ENCODE results near the gene AFAP1L1.

Gene AFAP1L1

DNA sequence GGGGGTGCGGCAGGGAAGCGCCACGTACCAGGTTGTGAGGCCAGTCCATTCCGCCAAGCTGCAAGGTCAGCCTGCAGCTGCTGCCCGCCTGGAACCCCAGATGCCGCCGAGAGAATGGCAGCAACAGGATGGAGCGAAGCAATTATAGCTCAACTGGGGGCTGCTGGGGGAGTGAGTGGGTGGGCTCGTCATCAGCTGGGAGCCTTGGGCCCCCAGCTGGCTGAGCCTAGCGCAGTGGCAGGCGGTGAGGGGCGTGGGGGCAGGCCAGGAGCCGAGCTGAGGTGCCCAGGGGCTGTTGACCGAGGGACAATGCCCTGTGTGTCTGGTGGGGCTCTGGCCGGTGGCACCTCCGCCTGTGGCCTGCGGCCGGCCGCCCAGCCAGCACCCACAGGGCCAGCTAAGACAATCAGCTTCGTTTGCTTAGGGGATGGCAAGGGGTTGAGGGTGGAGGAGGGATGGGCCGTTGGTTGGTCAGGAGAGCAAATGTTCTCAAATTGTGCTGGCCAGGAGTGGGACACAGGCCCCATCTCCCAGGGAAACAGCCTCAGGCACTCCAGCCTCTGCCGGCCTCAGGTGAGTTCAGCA, 107.6 kb downstream of the AFAP1L1 start, which contains the start of gene IL17B:
TSS of gene IL17B (minus strand) at position 116 of the 585 bp plus-strand sequence. CDS start at position 49, 67 bp downstream.
- Histone ChIP-seq H3K36me3 (replicated peaks) (no peaks in the 10 kb centered on the region), H3K4me3 (ENCODE audit: low read depth, low read length) (no peak within 1 kb of the TSS), H3K27ac (no peak within 1 kb of the TSS), H3K27me3 (replicated peaks) (no peaks in the 10 kb centered on the region)
- in situ Hi-C loops (cut with HindIII; ENCODE audit: low pct_ligation_motif_present, low sequenced_read_pairs): no loop called here
- TF ChIP-seq, protein P1, sequence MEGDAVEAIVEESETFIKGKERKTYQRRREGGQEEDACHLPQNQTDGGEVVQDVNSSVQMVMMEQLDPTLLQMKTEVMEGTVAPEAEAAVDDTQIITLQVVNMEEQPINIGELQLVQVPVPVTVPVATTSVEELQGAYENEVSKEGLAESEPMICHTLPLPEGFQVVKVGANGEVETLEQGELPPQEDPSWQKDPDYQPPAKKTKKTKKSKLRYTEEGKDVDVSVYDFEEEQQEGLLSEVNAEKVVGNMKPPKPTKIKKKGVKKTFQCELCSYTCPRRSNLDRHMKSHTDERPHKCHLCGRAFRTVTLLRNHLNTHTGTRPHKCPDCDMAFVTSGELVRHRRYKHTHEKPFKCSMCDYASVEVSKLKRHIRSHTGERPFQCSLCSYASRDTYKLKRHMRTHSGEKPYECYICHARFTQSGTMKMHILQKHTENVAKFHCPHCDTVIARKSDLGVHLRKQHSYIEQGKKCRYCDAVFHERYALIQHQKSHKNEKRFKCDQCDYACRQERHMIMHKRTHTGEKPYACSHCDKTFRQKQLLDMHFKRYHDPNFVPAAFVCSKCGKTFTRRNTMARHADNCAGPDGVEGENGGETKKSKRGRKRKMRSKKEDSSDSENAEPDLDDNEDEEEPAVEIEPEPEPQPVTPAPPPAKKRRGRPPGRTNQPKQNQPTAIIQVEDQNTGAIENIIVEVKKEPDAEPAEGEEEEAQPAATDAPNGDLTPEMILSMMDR (IDR thresholded peaks at IDR 0.05; ENCODE audit: low read depth, low read length, missing control alignments): no peak
- no peak for DNase-seq

DNA sequence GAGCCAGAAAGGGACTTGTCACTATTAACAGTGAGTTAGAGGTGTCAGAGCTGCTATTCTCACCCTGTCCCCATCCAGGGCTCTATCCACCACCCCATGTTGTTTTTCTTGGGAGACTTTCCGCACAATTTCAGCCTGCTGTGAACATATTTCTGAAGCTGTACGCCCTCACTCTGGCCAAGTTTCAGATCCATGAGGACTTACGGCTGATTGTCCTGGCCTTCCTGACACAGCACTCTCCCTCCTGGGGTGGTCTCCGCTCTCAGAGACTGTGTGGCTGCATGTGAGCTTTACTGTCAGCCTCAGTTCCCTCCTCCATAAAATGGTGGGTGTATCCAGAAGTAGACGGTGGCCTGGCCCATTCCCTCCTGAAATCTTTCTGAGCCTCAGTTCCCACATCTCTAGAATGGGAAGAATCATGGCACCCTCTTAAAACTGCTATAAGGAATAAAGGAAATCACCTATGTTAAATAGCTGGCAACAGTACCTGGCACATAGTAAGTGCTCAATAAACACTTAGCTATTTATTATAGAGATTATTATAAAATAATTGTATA, 108.2 kb downstream of the AFAP1L1 start:
- in situ Hi-C loops (cut with HindIII; ENCODE audit: low pct_ligation_motif_present, low sequenced_read_pairs): no loop called here
- TF ChIP-seq, protein P1 (IDR thresholded peaks at IDR 0.05; ENCODE audit: low read depth, low read length, missing control alignments): no peak
- Histone ChIP-seq H3K27me3 (replicated peaks) (no peaks in the 10 kb centered on the region), H3K27ac (no peak overlapping the region), H3K36me3 (replicated peaks) (no peaks in the 10 kb centered on the region), H3K4me3 (ENCODE audit: low read depth, low read length) (no peak overlapping the region)
- DNase-seq: no peak

DNA sequence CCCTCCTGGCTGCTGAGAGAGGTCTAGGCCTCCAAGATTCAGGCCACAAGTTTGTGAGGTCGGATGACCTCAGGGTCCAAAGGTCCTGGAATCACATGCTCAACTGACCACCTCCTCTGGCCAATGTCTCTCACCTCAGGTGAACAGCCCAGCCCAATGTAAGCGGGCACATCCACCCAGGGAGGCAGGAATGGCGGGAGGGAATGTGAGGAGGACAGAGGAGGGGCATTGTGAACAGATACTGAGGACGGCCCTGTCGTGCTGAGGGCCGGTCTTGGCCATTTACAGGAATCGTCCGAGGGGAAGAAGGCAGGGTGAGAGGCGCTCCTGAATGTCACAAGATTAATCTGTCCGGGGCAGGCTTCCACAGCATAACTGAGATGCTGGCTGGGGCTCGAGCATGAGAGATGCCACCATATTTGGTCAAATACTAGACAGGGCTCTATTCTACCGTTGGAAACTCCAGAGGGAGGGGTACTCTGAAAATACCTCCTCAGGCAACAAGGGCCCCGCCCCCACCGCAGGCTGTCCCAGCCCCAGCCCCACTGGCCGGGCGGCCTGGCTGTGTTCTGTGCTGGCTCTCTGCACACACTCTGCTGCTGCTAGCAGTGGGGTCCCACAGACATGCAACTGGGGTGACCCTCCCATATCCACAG, 108.9 kb downstream of the AFAP1L1 start:
- no peaks in the 10 kb centered on the region for H3K36me3 ChIP-seq (replicated peaks)
- in situ Hi-C loops (cut with HindIII; ENCODE audit: low pct_ligation_motif_present, low sequenced_read_pairs): no loop called here
- DNase-seq: no peak
- TF ChIP-seq, protein P1 (IDR thresholded peaks at IDR 0.05; ENCODE audit: low read depth, low read length, missing control alignments): no peak
- H3K4me3 ChIP-seq (ENCODE audit: low read depth, low read length): no peak overlapping the region
- no peaks in the 10 kb centered on the region for H3K27me3 ChIP-seq (replicated peaks)
- no peak overlapping the region for H3K27ac ChIP-seq

DNA sequence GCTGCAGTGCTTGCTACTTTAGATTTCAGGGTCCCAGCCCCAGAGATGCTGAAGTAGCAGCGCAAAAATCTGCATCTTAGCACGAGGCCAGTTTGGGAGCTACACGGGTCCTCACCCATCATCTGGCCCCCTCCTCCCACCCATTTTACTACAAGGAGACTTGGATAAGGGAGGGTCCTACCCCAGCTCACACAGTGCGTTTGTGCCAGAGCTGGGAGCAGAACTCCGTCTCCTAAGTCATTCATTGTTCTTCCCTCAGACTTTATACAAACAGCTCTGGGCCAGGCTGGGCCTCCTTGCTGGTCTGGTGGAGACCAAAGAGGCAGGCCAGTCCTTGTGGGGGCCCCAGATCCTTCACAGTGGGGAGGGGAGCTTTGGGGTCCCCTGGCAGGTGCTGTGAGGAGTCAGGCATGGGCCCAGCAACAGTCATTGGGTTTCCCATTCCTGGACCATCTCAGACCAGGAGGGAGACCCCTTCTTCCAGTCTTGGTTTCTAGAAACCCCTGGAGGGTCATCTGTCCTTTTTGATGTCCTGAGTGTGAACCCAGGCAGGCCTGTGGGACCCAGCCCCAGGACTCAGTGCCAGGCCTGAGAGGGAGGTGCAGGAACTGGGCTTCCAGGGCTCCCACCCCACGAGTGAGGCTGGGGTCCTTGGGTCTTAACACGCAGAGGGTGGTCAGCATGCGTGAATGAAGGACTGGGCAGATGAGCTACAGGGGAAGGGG, 109.8 kb downstream of the AFAP1L1 start:
- TF ChIP-seq, protein P1 (IDR thresholded peaks at IDR 0.05; ENCODE audit: low read depth, low read length, missing control alignments): no peak
- H3K36me3 ChIP-seq (replicated peaks): no peaks in the 10 kb centered on the region
- H3K4me3 ChIP-seq (ENCODE audit: low read depth, low read length): no peak overlapping the region
- in situ Hi-C loops (cut with HindIII; ENCODE audit: low pct_ligation_motif_present, low sequenced_read_pairs): no loop called here
- DNase-seq: no peak
- no peaks in the 10 kb centered on the region for H3K27me3 ChIP-seq (replicated peaks)
- H3K27ac ChIP-seq: no peak overlapping the region

DNA sequence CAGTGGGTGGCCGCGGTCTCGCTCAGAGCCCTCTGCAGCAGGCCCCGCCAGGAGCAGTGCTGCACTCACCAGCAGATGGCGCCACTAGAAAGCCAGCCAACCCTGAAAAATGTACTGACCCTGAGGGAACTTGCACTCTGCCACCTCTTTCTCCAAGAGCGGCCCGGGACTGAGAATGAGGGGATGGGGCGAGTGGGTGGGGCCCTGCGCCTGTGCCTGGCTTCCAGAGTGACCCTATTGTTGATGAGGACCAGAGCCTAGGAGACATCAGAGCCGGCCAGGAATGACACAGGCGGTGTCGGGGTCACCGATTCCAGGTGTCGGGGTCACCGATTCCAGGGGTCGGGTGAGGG, 110.3 kb downstream of the AFAP1L1 start:
- TF ChIP-seq, protein P1 (IDR thresholded peaks at IDR 0.05; ENCODE audit: low read depth, low read length, missing control alignments): peak; percentile 96
- peak; percentile 66 for DNase-seq
- Histone ChIP-seq H3K4me3 (ENCODE audit: low read depth, low read length) (no peak overlapping the region), H3K36me3 (replicated peaks) (no peaks in the 10 kb centered on the region), H3K27me3 (replicated peaks) (no peaks in the 10 kb centered on the region), H3K27ac (no peak overlapping the region)
- in situ Hi-C loops (cut with HindIII; ENCODE audit: low pct_ligation_motif_present, low sequenced_read_pairs): no loop called here
